HEK293T (cell line): ENCODE results near the gene LRRC27.

ENCODE experiments used
- ARNT ChIP-seq: fragments of 450-650 bp; IDR thresholded peaks from 2 replicates; pipeline ENCODE4 v1.6.1; 2017; ENCODE audit warnings: mild to moderate bottlenecking
- BHLHE40 ChIP-seq: fragments of 450-650 bp; IDR thresholded peaks from 2 replicates; pipeline ENCODE4 v1.6.1; 2016; ENCODE audit warnings: mild to moderate bottlenecking, moderate library complexity, borderline replicate concordance
- ELF4 ChIP-seq: fragments of 450-650 bp; IDR thresholded peaks from 2 replicates; pipeline ENCODE4 v1.6.1; 2017; ENCODE audit warnings: antibody characterized with exemption
- FOXA1 ChIP-seq: fragments of 450-650 bp; IDR thresholded peaks from 2 replicates; pipeline ENCODE4 v1.6.1; 2016; ENCODE audit warnings: mild to moderate bottlenecking
- FOXK2 ChIP-seq: fragments of 450-650 bp; IDR thresholded peaks from 2 replicates; pipeline ENCODE4 v1.6.1; 2016; ENCODE audit warnings: mild to moderate bottlenecking
- FOXM1 ChIP-seq: fragments of 450-650 bp; IDR thresholded peaks from 2 replicates; pipeline ENCODE4 v1.6.1; 2017; ENCODE audit warnings: mild to moderate bottlenecking, borderline replicate concordance
- L3MBTL2 ChIP-seq: fragments of 450-650 bp; conservative IDR thresholded peaks from 2 replicates; pipeline ENCODE4 v1.6.1; 2016; ENCODE audit warnings: mild to moderate bottlenecking
- NFRKB ChIP-seq: fragments of 450-650 bp; IDR thresholded peaks from 2 replicates; pipeline ENCODE4 v1.6.1; 2016; ENCODE audit warnings: mild to moderate bottlenecking, moderate library complexity
- SP1 ChIP-seq: fragments of 450-650 bp; IDR thresholded peaks from 2 replicates; pipeline ENCODE4 v1.6.1; 2017
- TARDBP ChIP-seq: fragments of 450-650 bp; IDR thresholded peaks from 2 replicates; pipeline ENCODE4 v1.6.1; 2016
- ZNF384 ChIP-seq: fragments of 450-650 bp; IDR thresholded peaks from 2 replicates; pipeline ENCODE4 v1.6.1; 2016

- TF ChIP-seq TARDBP (no peak), ZNF384 (no peak), FOXM1 (no peak), L3MBTL2 (no peak), FOXA1 (no peak), NFRKB (no peak), BHLHE40 (no peak), SP1 (no peak), ARNT (no peak), FOXK2 (no peak), ELF4 (no peak)
These were observed 28.9 kb downstream of the LRRC27 start for GRCh38 chr10:132360766-132361447.
